ENCODE data around the gene DTHD1.

DTHD1 gene

GRCh38 chr4:36281384-36282106 is at the start of gene DTHD1:
Gene DTHD1, plus strand, starts transcription at chr4:36281616. Its CDS starts 143 bp downstream, at chr4:36281759.
- DNase-seq: no peak

DNA sequence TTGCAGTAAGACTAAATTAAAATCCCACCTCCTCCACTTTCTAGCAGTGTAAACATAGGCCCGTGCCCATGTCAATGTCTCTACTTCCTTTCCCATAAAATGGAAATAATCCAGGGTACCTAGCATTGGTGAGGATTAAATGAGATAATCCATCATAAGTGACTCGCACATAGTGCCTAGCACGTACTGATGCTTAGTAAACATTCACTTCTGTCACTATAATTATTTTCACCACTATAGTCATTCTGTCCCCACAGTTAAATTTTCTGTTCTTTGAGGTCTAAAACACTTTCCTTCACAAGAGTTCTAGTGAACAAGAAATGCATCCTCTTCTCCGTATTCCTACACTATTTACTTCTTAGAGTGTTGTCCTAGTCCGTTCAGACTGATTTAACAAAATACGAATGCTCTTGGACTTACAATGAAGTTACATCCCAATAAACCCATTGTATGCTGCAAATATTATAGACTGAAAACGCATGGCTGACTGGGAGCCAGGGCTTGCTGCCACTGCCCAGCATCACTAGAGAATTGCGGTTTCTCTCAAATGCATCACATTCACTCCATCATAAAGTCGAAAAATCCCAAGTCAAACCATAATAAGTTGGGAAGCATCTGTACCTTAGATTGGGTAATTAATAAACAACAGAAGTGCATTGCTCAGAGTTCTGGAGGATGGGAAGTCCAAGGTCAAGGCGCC is 47.7 kb upstream of the DTHD1 start:
- no peak for DNase-seq

GRCh38 chr4:36235306-36235705 is 46.1 kb upstream of the DTHD1 start:
- no peak for DNase-seq

GRCh38 chr4:36236159-36236558 is 45.3 kb upstream of the DTHD1 start:
- DNase-seq: no peak

- DNase-seq: no peak
These were observed 43.8 kb upstream of the DTHD1 start for GRCh38 chr4:36237366-36238313.

- no peak for DNase-seq
These were observed 39.6 kb upstream of the DTHD1 start for GRCh38 chr4:36241771-36242170.

GRCh38 chr4:36242629-36243354 is 38.6 kb upstream of the DTHD1 start:
- no peak for DNase-seq

DNA sequence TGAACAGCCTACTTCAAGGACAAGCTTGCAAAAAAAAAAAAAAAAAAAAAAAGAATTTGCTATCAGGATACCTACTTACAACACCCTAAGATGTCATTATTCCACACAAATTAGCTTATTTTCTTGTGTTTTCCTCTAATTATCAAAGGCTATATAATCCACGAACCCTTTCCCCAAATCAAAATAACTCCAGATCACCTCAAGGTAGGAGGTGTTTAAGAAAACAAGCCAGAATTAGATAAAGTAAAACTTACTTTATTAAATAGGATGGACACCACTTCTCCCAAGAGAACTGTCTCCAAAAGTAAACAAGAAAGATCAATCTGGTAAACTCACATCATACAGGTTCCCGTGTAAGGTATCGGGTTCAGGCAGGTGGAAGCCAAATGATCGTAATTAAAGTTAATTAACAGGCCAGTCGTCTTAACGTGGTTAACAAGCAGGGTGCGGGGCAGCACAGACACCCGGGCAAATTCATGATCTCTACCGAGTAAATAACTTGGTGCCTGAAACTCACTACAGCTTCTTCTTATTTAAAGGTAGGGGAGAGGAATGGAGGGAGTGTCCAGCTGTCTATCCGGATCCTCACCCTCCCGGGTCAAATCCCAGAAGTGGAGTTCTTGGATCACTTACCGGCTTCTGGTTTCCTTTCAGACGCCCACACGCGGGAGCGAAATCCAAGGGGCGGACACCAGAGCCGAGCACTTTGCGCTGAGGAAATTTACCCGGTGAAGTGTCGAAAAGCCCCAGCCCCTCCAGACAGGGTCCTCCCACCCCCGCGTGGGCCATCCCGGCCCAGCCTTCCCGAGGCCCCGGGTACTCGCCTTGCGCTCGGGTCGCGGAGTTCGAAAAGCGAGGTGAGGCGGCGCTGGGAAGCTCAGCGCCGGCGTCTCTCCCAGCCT is 37.8 kb upstream of the DTHD1 start:
- no peak for DNase-seq

DNA sequence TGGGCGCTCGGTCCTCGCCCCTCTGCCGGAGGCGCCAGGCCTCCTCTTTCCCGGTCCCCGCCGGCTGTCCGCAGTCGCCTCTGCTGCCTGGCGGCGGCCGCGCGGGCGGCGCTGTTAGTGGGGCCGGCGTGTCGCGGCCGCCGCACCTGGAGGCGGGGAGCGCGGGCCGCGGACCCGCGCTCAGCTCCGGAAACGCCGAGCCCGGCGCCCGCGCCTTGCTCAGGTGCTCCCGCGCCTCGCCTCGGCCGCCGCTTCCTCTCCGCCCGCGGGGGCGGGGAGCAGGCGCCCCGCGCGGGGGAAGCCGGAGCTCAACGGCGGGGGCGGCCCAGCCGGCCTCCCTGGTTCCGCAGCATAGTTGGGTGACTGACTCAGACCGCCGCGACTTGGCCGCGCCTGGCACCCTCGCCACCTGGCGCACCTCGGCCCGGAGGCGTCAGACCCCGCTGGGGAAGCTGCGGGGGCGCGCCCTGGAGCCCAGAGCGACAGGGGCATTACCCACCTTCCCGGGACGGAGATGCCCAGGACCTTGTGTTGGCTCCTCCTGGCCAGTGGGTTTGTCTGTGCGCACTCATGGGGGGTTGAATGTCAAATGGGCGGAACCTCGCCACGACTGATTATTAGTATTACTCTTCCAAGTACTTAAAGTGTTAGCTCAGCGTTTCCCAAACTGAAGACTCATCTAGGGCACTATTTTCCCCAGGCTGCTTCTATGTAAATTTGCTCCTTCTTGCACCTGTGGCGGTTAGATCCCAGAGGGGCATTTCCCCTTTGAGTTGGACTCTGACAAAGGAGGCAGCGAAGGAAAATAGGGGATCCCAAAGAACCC is 36.9 kb upstream of the DTHD1 start, which contains the start of gene ARAP2:
Gene ARAP2 (minus strand): TSS at position 258 of the 826 bp plus-strand sequence. CDS start 15,028 bp downstream, outside the sequence.
- DNase-seq: peak; percentile 83

GRCh38 chr4:36249610-36250009 is 31.8 kb upstream of the DTHD1 start:
- DNase-seq: no peak

DNA sequence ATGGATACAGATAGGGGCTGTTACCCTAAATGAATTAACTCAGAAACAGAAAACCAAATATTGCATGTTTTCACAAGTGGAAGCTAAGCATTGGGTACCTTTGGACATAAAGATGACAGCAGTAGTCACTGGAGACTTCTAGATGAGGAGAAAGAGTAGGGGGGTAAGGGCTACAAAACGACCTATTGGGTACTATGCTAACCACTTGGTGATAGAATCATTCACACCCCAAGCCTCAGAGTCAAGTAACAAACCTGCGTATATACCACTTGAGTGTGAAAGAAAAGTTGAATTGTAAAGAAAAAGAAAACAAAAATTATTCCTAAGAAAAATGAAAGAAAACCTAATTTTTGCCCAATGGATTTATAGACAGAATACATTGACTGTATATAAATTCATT is 29.4 kb upstream of the DTHD1 start:
- no peak for DNase-seq

GRCh38 chr4:36254371-36254770 is 27.0 kb upstream of the DTHD1 start:
- DNase-seq: no peak

- DNase-seq: peak; percentile 42
These were observed 25.8 kb upstream of the DTHD1 start for GRCh38 chr4:36255577-36255976.

- no peak for DNase-seq
These were observed 25.0 kb upstream of the DTHD1 start for GRCh38 chr4:36256398-36256891.

DNA sequence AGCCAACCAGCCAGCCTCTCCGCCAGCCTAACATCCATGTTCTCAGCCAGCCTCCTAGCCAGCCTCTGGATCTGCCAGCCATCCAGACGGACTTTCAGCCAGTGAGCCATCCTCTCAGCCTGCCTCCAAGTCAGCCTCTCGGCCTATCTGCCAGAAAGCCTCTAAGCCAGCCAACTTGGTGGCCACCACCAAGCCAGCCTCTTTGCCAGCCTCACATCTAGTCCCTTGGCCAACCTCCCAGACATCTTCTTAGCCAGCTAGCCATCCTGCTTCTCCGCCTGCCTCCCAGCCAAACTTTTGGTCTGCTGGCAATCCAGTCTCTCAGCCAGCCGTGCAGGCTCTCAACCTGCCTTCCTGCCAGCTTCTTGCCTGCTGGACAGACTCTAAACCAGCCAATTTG is 20.7 kb upstream of the DTHD1 start:
- DNase-seq: no peak

- DNase-seq: no peak
These were observed 17.1 kb upstream of the DTHD1 start for GRCh38 chr4:36264207-36264826.

DNA sequence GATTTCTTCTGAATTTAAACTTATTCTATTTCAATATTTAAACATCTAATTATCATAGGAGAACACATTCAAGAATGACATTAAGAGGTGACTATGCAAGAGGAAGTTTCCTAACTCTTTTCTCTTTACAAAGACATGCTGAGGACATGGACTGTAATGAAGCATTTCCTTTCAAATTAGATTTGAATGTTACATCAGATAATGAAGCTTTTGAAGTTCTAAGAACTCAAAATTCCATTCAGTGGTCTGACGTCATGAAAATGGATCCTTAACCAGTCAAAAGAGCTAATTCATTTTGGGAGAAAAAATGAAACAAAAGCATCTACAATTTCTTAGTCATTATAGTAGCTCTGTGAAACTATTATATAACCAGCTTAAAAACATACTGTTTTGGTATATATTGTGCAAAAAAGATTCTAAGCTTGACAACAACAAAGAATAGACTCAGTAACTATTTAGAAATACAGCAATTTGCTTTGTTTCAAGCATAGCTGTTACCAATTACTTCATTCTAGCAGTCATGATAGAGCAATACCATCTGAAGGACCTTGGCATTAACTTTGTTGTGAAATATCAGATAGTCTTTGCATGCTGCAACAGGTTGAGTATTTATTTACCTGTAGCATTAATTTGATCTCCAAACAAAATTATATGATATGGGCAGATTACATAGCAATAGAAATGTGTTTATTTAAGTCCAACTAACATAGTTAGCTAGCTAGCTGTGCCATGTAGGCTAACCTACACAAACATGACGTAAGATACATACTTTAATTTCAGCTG is 13.7 kb upstream of the DTHD1 start:
- no peak for DNase-seq

DNA sequence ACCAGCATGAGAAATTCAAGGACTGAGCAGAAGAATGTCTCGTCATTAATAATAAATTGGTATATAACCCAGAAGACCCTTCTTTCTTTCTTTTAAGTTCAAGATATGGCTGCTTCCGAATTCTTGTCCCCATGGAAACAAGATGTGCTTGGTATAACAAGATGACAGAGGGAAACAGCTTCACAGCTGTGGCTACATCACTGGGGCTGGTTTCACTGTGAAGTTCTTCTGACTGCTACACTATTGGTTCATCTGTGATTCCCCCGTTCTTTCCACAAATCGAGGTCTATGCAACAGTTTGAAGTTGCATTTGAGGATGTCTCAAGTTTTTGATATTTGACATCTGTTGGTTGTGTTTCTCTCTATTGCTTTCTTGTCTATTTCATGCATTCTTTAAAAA is 12.3 kb upstream of the DTHD1 start:
- DNase-seq: no peak

Data from activated T-cell treated with anti-CD3 and anti-CD28 coated beads, Interleukin-2, amount 50 U/mL, for 1 hour (primary cell).